Ramos (cell line): ENCODE measurements around the gene DCAF11.

Experiments used
- in situ Hi-C: fragments of 300-500 bp; cut with MboI; formaldehyde crosslinking; loops from one replicate; pipeline ENCODE4 v1.14.3; 2022; ENCODE audit warnings: low sequenced_read_pairs; ENCODE audit not compliant: unreplicated experiment

The DCAF11 gene

GRCh38 chr14:24135834-24136683 lies 21.5 kb downstream of the DCAF11 start, which contains the start of gene PSME1:
PSME1 (plus strand) TSS chr14:24136194; CDS start chr14:24136263, 69 bp downstream.
- in situ Hi-C loops = no loop called here

GRCh38 chr14:24136684-24137528 lies 22.3 kb downstream of the DCAF11 start:
- in situ Hi-C loops = no loop called here

- in situ Hi-C loops = no loop called here
Measured at GRCh38 chr14:24137529-24138395, 23.2 kb downstream of the DCAF11 start.

- in situ Hi-C loops = no loop called here
Measured at GRCh38 chr14:24138396-24139271, 24.1 kb downstream of the DCAF11 start.

- in situ Hi-C loops = no loop called here
Measured at GRCh38 chr14:24139272-24139934, 24.8 kb downstream of the DCAF11 start.

- in situ Hi-C loops = no loop called here
Measured at GRCh38 chr14:24141097-24141880, 26.7 kb downstream of the DCAF11 start, which contains the start of gene EMC9. EMC9 (minus strand) TSS chr14:24141591; CDS start chr14:24141304, 287 bp downstream.

- in situ Hi-C loops = no loop called here
Measured at GRCh38 chr14:24143511-24143910, 28.9 kb downstream of the DCAF11 start.

- in situ Hi-C loops = no loop called here
Measured at GRCh38 chr14:24144451-24144850, 29.9 kb downstream of the DCAF11 start.

- in situ Hi-C loops = no loop called here
Measured at GRCh38 chr14:24145219-24145618, 30.6 kb downstream of the DCAF11 start.

GRCh38 chr14:24145690-24146452 lies 31.3 kb downstream of the DCAF11 start:
- in situ Hi-C loops = no loop called here

GRCh38 chr14:24146453-24146977 lies 31.9 kb downstream of the DCAF11 start, which contains the start of gene PSME2:
PSME2 (minus strand) TSS chr14:24146610; CDS start chr14:24146581, 29 bp downstream.
- in situ Hi-C loops = no loop called here

- in situ Hi-C loops = no loop called here
Measured at GRCh38 chr14:24146978-24147760, 32.6 kb downstream of the DCAF11 start, which contains the start of gene RNF31. RNF31 (plus strand) TSS chr14:24147498; CDS start chr14:24147699, 201 bp downstream.

GRCh38 chr14:24147761-24148428 lies 33.3 kb downstream of the DCAF11 start:
- in situ Hi-C loops = no loop called here

- in situ Hi-C loops = no loop called here
Measured at GRCh38 chr14:24149302-24149969, 34.9 kb downstream of the DCAF11 start.

- in situ Hi-C loops = loop anchor here (25.0 kb wide), 1 partner anchor 838 kb away; the partner anchor contains the start of genes BCL2L2, PABPN1 and PPP1R3E
Measured at GRCh38 chr14:24150061-24150460, 35.5 kb downstream of the DCAF11 start.
